Measurements from ENCODE around the gene HP.

The HP gene

DNA sequence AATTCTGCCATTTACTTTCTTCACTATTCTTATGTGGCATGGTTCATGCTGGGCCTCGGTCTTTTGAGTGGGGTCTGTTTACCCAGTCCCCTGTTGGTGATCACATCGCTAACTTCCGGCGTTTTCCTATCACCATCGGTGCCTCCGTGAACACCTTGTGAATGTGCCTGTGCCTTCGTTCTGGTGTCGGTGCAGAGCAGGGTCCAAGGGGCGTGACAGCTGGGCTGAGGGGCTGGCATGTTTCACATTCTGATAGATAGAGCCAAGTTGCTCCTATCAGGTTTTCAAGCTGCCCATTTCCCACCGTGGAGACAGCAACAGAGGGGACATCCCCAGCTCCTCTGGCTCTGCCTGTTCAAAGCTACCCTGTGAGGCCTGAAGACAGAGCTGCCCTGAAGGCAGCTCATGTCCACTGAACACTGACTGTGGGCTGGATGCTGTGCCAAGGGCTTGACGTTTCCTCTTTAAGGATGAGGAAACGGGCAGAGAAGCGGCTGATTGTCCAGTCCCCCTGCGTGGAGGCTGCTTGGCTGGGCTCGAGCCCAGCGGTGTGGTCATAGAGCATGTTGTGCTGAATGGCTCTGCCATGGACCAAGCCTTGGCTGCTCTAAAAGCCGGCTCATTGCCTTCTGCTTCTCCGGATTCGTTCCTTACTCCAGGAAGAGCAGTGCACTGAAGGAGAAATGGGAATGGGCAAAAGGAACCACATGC, 28.7 kb upstream of the HP start:
- no peak for DNase-seq (ENCODE audit: low spot score)
- Mint-ChIP-seq H3K27me3 (ENCODE audit: low read depth) (no peaks in the 10 kb centered on the region), H3K9me3 (no peaks in the 10 kb centered on the region), H3K4me1 (ENCODE audit: low read depth) (no peaks in the 10 kb centered on the region), H3K27ac (no peak overlapping the region), H3K36me3 (ENCODE audit: low read depth) (peaks cover 8% of the 10 kb centered on the region), H3K4me3 (no peak overlapping the region)

DNA sequence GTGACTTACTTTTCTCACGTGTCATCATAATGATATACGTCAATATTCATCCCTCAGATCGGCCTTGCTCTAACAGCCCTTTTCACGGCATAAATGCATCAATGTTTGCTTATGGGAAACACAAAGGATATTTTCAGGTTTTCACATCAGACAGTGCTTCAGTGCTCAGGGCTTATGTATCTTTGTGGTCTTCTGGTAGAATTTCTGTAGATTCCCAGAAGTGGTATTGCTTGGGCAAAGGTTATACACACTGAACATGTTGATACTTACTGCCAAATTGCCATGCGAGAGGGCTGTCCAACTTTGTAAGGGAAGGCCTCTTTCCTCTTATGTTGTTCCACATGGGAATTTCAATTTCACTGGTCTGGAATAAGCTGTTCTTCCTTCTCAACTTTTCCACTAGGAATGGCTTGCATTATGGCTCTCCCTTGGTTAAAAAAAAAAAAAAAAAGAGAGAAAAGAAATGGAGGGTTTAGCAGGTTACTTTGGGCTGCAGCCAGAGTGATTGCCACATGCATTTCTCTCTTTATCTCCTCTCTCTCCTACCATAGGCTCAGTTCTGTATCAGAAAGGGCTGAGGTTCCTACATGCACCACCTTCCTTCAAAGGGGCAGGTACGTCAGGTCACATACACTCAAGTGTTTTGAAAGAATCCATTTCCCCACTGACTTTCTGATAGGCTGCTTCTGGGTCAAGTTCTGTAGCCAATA, 26.5 kb upstream of the HP start:
- Mint-ChIP-seq H3K9me3 (no peaks in the 10 kb centered on the region), H3K4me3 (no peak overlapping the region), H3K36me3 (ENCODE audit: low read depth) (peaks cover 6% of the 10 kb centered on the region), H3K27me3 (ENCODE audit: low read depth) (no peaks in the 10 kb centered on the region), H3K4me1 (ENCODE audit: low read depth) (no peaks in the 10 kb centered on the region), H3K27ac (no peak overlapping the region)
- no peak for DNase-seq (ENCODE audit: low spot score)

GRCh38 chr16:72029567-72030271, 24.6 kb upstream of the HP start:
- no peak for DNase-seq (ENCODE audit: low spot score)
- Mint-ChIP-seq H3K9me3 (no peaks in the 10 kb centered on the region), H3K36me3 (ENCODE audit: low read depth) (peaks cover 6% of the 10 kb centered on the region), H3K4me3 (no peak overlapping the region), H3K27ac (no peak overlapping the region), H3K4me1 (ENCODE audit: low read depth) (no peaks in the 10 kb centered on the region), H3K27me3 (ENCODE audit: low read depth) (no peaks in the 10 kb centered on the region)

- no peaks in the 10 kb centered on the region for H3K4me1 Mint-ChIP-seq (ENCODE audit: low read depth)
- no peaks in the 10 kb centered on the region for H3K9me3 Mint-ChIP-seq
- no peak overlapping the region for H3K4me3 Mint-ChIP-seq
- H3K27me3 Mint-ChIP-seq (ENCODE audit: low read depth): no peaks in the 10 kb centered on the region
- DNase-seq (ENCODE audit: low spot score): no peak
- H3K36me3 Mint-ChIP-seq (ENCODE audit: low read depth): no peaks in the 10 kb centered on the region
- H3K27ac Mint-ChIP-seq: no peak overlapping the region
Observed at GRCh38 chr16:72033437-72033836, 20.9 kb upstream of the HP start.

- H3K27ac Mint-ChIP-seq: no peak overlapping the region
- no peaks in the 10 kb centered on the region for H3K4me1 Mint-ChIP-seq (ENCODE audit: low read depth)
- H3K36me3 Mint-ChIP-seq (ENCODE audit: low read depth): no peaks in the 10 kb centered on the region
- no peaks in the 10 kb centered on the region for H3K27me3 Mint-ChIP-seq (ENCODE audit: low read depth)
- DNase-seq (ENCODE audit: low spot score): no peak
- no peaks in the 10 kb centered on the region for H3K9me3 Mint-ChIP-seq
- H3K4me3 Mint-ChIP-seq: no peak overlapping the region
Observed at GRCh38 chr16:72036098-72036497, 18.2 kb upstream of the HP start.

DNA sequence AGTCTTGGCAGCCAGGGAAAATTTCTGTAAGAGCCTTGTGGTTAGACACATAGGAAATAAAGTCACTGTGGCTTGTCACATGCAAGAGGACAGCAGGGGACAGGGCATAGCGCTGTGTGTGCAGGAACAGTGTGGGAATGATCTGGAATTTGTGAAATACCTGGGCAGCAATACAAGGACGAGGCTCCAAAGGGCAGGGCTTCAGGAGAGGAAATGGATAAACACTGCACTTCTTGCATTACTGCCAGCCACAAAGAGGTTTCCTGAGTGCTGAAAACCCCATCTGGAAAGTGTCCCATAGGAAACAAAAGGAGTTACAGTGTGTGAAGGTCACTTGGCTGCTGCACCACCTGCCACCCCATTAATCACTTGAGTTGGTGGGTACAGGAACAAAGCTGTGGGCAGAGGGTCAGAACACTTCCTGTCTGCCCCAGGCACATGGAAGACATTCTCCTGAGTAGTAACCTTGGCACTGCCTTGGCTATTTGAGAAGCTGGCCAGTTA, 12.1 kb upstream of the HP start:
- H3K4me1 Mint-ChIP-seq (ENCODE audit: low read depth): no peaks in the 10 kb centered on the region
- H3K4me3 Mint-ChIP-seq: no peak overlapping the region
- no peaks in the 10 kb centered on the region for H3K27me3 Mint-ChIP-seq (ENCODE audit: low read depth)

DNA sequence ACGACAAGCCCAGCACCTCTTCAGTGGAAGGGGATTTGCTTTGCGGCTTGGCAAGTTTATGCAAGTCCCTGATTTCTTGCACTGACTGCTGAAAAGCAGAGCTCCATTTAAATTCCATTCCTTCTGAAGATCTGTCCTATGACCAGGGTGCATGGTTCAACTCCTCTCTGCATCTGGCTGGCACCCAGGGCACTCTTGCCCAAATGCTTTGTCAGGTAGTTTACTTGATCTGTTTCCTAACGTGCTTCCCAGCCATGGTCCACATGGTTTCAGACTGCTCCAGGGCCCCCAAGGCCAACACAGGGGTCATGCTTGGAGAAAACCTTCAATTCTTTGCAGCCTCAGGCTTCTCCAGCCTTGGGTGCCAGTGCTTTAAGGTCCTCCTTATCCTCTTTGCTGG, 11.2 kb upstream of the HP start:
- Mint-ChIP-seq H3K4me1 (ENCODE audit: low read depth) (no peaks in the 10 kb centered on the region), H3K36me3 (ENCODE audit: low read depth) (peaks cover 4% of the 10 kb centered on the region), H3K27ac (no peak overlapping the region), H3K9me3 (no peaks in the 10 kb centered on the region), H3K4me3 (no peak overlapping the region), H3K27me3 (ENCODE audit: low read depth) (no peaks in the 10 kb centered on the region)
- no peak for DNase-seq (ENCODE audit: low spot score)

More for the DNA sequence above, 12.1 kb upstream of the HP start:
- Mint-ChIP-seq H3K9me3 (no peaks in the 10 kb centered on the region), H3K36me3 (ENCODE audit: low read depth) (peaks cover 4% of the 10 kb centered on the region), H3K27ac (no peak overlapping the region)
- no peak for DNase-seq (ENCODE audit: low spot score)

DNA sequence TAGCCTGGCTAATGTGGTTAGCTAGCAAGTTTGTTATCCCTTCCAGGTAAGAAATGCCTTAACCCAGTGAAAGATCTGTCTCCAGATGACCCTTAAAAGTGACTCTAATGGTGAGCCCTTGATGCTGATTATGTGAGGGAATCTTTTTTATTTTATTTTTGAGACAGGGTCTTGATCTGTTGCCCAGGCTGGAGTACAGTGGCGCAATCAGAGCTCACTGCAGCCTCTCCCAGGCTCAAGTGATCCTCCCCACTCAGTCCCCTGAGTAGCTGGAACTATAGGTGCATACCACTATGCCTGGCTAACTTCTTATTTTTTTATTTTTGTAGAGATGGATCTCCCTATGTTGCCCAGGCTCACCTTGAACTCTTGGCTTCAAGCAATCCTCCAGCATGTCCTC, 10.8 kb upstream of the HP start:
- DNase-seq (ENCODE audit: low spot score): no peak
- Mint-ChIP-seq H3K4me1 (ENCODE audit: low read depth) (no peaks in the 10 kb centered on the region), H3K27me3 (ENCODE audit: low read depth) (no peaks in the 10 kb centered on the region), H3K36me3 (ENCODE audit: low read depth) (peaks cover 4% of the 10 kb centered on the region), H3K4me3 (no peak overlapping the region), H3K27ac (no peak overlapping the region), H3K9me3 (no peaks in the 10 kb centered on the region)

DNA sequence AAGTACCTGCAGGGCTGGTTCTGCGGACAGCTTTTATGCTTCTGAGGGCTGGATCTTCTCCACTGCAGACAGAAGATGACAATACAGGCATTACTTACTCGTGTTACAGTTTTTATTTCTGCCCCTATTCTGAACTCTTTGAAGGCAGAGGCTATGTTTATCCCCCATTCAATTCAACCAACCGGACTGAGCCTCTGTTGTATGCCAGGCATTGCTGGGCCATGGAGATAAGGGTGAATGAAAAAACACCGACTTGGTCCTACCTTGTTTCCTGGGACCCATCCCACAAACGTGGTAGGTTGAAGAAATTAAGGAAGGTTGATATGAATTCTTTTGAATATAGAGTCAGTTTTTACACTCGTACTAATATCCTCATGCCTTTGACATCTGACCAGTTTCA, 10.0 kb upstream of the HP start:
- no peaks in the 10 kb centered on the region for H3K4me1 Mint-ChIP-seq (ENCODE audit: low read depth)
- peaks cover 4% of the 10 kb centered on the region for H3K36me3 Mint-ChIP-seq (ENCODE audit: low read depth)
- H3K9me3 Mint-ChIP-seq: peaks cover 6% of the 10 kb centered on the region
- no peak for DNase-seq (ENCODE audit: low spot score)
- H3K27me3 Mint-ChIP-seq (ENCODE audit: low read depth): peaks cover 3% of the 10 kb centered on the region
- H3K27ac Mint-ChIP-seq: no peak overlapping the region
- H3K4me3 Mint-ChIP-seq: no peak overlapping the region

- Mint-ChIP-seq H3K9me3 (peaks cover 9% of the 10 kb centered on the region), H3K4me1 (ENCODE audit: low read depth) (no peaks in the 10 kb centered on the region), H3K36me3 (ENCODE audit: low read depth) (peaks cover 4% of the 10 kb centered on the region), H3K27me3 (ENCODE audit: low read depth) (peaks cover 3% of the 10 kb centered on the region), H3K27ac (no peak overlapping the region), H3K4me3 (no peak overlapping the region)
- DNase-seq (ENCODE audit: low spot score): no peak
Observed at GRCh38 chr16:72044825-72045359, 9.4 kb upstream of the HP start.

GRCh38 chr16:72049110-72049509, 5.2 kb upstream of the HP start:
- Mint-ChIP-seq H3K4me3 (no peak overlapping the region), H3K9me3 (peaks cover 12% of the 10 kb centered on the region), H3K36me3 (ENCODE audit: low read depth) (no peaks in the 10 kb centered on the region), H3K4me1 (ENCODE audit: low read depth) (no peaks in the 10 kb centered on the region), H3K27me3 (ENCODE audit: low read depth) (peaks cover 3% of the 10 kb centered on the region), H3K27ac (no peak overlapping the region)
- no peak for DNase-seq (ENCODE audit: low spot score)

GRCh38 chr16:72050769-72051464, 3.4 kb upstream of the HP start:
- peaks cover 12% of the 10 kb centered on the region for H3K9me3 Mint-ChIP-seq
- H3K27me3 Mint-ChIP-seq (ENCODE audit: low read depth): peaks cover 3% of the 10 kb centered on the region
- no peak for DNase-seq (ENCODE audit: low spot score)
- no peaks in the 10 kb centered on the region for H3K4me1 Mint-ChIP-seq (ENCODE audit: low read depth)
- H3K4me3 Mint-ChIP-seq: no peak overlapping the region
- no peaks in the 10 kb centered on the region for H3K36me3 Mint-ChIP-seq (ENCODE audit: low read depth)
- no peak overlapping the region for H3K27ac Mint-ChIP-seq

GRCh38 chr16:72051818-72052217, 2.5 kb upstream of the HP start:
- H3K36me3 Mint-ChIP-seq (ENCODE audit: low read depth): no peaks in the 10 kb centered on the region
- H3K27me3 Mint-ChIP-seq (ENCODE audit: low read depth): peaks cover 3% of the 10 kb centered on the region
- peaks cover 12% of the 10 kb centered on the region for H3K9me3 Mint-ChIP-seq
- no peak for DNase-seq (ENCODE audit: low spot score)
- H3K27ac Mint-ChIP-seq: no peak overlapping the region
- H3K4me1 Mint-ChIP-seq (ENCODE audit: low read depth): no peaks in the 10 kb centered on the region
- no peak overlapping the region for H3K4me3 Mint-ChIP-seq

Data from T-helper 2 cell treated with Interferon-gamma antibody and Interleukin-4, amounts not matched to agents 5 μg/mL and 100 μg/mL, for 36 hours (primary cell).